Left kidney (tissue), 2 donors: ENCODE data around the gene TREM2. TPM values are rescaled to one million over a fixed set of nuclear protein-coding genes. Genes with fewer than 3 reads are reported as not detected.

Source experiments
- DNase-seq: peaks from one replicate; pipeline ENCODE4 v3.0.0-alpha.2; 2013
- polyA plus RNA-seq: library from polyadenylated mRNA; unstranded; fragments of 120-200 nt; gene quantifications from one replicate; pipeline ENCODE4 v1.2.1, GENCODE V29; 2013; ENCODE audit not compliant: insufficient read length

The TREM2 gene
- polyA plus RNA-seq, 1 donor: 0.53 TPM

GRCh38 chr6:41184761-41185160, 21.8 kb upstream of the TREM2 start:
- no peak for DNase-seq

- DNase-seq: peak; percentile 29
Observed at GRCh38 chr6:41182069-41183034, 19.4 kb upstream of the TREM2 start.

DNA sequence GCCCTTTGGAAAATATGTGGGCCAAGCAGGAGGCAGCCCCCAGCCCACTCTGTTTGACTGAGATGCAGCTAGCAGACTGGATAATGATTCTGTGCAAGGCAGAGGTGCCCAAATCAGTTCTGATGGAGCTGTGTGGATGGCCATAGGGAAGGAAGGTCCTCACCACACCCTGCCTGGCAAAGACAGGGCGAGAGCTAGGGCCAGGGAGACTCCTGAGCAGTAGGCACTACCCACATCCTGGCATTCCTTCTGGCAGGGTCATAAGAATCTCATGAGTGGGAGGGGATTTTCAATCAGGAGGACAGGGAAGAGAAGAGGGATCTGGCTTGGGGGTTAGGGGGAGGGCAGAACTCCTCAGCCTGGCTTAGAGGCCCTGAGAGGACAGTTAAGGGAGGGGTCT, 18.6 kb upstream of the TREM2 start:
- DNase-seq: no peak

GRCh38 chr6:41179163-41179562, 16.2 kb upstream of the TREM2 start:
- DNase-seq: no peak

- DNase-seq: no peak
Observed at GRCh38 chr6:41177695-41178094, 14.8 kb upstream of the TREM2 start.

DNA sequence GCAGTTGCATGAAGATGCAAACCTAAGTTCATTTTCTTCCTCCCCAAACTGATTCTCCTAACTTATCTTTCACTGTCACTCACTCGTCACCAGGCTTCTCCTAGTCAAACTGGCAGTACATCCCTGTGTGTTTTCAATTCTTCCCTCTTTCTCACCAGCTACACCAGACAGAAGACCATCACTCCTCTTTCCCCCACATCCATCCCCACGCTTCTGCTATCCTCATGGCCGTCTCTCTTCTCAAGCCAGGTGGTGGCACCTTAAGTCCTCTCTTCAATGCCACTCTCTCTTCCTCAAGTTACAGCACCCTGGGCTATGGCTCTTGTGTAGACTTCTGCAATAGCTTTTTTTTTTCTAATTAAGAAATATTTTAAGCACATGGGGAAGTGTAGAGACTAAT, 14.4 kb upstream of the TREM2 start:
- no peak for DNase-seq

GRCh38 chr6:41176189-41176588, 13.3 kb upstream of the TREM2 start:
- DNase-seq: no peak

DNA sequence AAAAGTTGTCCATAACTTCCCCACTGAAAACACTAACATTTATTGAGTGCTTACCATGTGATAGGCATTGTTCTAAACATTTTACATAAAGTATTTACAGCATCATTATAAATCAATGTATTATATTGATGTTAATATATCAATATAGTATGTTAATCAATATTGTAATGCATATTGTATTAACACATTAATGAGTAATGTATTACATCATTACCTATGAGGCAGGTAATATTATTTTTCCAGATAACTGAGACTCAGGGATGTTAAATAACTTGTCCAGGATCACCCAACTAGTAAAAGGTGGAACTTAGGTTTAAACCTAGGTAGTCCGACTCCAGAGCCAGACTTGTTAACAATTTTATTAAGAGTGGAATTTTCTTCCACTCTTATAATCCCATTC, 12.2 kb upstream of the TREM2 start:
- DNase-seq: no peak

DNA sequence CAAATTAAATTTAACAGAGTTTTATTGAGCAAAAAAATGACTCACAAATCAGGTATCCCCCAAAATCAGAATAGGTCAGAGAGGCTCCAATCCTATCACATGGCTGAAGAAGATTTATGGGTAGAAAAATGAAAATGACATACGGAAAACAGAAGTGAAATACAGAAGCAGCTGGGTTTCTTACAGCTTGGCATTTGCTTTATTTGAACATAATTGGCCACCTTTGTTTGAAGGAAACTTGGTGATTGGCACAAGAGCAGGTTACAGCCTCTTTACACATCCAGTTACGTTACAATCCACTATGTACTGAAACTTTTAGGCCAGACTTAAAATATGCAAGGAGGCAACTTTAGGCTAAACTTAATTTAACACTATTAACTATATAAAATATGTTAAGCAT, 11.7 kb upstream of the TREM2 start:
- DNase-seq: no peak

GRCh38 chr6:41171908-41172307, 9.0 kb upstream of the TREM2 start:
- no peak for DNase-seq

- DNase-seq: no peak
Observed at GRCh38 chr6:41170547-41171160, 7.7 kb upstream of the TREM2 start.

DNA sequence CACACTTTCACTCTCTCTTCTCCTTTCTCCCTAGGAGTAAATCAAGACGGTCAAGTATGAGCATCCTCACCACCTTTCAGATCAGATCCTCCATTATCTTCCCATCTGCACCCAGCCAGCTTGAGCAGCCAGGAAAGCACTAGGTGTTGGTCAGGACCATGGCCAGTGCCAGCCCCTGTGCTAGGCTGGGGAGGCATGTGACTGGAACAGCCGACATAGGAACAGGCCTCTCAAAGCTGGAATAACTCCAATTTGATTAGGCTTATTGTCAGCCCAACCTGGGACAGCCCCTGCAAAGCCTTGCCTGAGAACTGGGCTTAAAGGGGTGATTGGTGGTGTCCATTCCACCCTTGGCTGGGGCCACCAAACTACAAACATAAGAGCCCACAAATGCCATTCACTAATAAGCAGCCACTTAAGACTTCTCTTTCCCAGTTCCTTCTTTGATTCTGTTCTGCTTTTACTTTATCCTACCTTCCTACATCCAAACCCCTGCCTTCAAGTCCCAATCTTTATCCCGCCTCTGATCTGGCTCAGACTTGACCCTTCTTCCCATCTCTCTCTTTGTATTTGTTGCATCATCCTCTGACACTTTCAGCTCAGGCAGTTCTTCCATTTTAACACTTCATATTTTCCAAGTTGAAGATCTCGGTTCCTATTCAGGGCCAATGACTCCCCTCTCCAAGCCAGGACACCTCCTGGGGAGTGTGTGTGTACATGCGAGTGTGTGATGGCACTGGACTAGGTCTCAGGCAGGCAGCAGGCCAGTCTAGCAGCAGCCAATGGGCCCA, 4.5 kb upstream of the TREM2 start:
- peak; percentile 47 for DNase-seq

DNA sequence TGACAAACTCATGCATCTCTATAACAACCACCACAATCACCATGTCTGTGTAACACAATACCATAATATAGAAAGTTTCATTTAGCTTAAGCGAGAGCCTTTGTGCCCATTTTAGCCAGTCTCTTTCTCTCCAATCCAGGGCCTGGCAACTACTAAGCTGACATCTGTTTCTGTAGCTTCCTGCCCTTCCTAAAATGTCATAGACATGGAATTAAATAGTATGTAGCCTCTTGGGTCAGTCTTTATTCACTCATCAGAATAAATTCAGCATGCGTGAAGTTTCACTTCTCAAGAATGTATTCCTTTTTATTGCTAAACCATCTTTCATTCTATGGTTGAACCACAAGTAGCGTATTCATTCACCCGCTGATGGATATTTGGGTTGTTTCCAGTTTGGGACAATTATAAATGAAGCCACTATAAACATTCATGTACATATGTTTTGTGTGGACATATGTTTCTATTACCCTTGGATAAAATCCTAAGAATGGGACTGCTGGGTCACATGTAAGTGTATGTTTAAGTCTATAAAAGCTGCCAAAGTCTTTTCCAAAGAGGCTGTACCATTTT, 1.7 kb upstream of the TREM2 start:
- peak; percentile 35 for DNase-seq

- no peak for DNase-seq
Observed at GRCh38 chr6:41163419-41163717, 452 bp upstream of the TREM2 start.

DNA sequence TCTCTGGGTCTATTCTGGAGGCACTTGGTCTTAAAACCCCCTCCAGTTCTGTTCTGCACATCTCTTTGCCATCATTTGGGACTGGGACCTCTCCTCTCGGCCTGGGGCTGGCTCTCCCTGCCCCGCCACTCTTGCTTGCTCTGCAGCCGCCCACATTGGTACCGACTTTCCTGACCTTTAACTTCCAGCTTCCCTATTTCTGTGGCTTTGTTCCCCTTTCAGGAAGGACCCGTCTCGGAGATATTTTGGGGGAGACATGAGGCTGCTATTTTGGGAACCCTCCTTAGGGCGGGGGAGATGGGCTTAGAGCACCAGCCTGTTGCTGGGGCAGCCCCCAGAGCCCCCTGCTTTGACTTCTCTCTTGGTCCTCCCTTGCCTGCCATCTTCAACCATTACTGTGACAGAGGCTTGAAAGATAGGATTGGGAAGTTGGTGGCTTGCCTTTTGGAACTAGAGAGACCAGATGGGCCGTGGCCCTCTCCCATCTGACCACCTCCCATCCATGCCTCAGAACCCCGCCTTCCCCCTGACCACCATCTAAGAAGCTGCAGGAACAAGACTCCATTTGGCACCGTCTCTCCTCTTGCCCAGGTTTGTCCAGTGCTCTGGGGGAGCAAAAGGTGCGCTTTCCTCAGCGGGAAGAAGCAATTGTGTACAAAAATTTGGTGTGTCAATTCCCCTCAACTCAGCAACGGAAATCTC, 914 bp downstream of the TREM2 start:
- no peak for DNase-seq

GRCh38 chr6:41161380-41161779, 1.5 kb downstream of the TREM2 start:
- DNase-seq: no peak

- DNase-seq: no peak
Observed at GRCh38 chr6:41160933-41161332, 2.0 kb downstream of the TREM2 start.

DNA sequence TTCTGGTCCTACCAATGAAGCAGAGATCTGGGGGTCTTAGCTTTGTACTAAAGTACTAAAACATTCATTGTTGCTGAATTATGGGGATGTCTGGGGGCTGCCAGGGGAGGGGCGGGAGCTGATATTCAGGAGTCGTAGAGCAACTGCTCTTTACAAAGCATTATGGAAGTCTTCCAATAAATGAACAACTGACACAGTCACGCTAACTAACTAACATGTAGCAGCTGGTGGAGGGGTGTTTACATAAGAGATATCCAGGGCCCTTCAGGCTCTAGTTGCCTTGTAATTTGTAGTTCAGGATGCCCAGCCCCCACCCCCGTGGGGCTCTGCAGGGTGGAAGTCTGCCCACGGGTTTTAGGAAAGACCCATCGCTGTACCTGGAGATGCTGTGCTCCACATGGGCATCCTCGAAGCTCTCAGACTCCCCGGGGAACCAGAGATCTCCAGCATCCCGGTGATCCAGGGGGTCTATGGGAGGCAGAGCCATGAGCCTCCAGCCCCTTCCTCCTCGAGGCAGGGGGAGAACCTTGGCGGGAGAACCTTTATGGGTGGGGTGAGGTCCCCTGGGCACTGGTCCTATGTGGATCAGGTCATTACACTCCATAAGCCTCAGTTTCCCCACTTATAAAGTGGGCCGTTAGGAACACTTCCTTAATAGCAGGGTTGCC, 3.4 kb downstream of the TREM2 start:
- DNase-seq: peak; percentile 56

GRCh38 chr6:41157323-41157722, 5.6 kb downstream of the TREM2 start:
- no peak for DNase-seq

DNA sequence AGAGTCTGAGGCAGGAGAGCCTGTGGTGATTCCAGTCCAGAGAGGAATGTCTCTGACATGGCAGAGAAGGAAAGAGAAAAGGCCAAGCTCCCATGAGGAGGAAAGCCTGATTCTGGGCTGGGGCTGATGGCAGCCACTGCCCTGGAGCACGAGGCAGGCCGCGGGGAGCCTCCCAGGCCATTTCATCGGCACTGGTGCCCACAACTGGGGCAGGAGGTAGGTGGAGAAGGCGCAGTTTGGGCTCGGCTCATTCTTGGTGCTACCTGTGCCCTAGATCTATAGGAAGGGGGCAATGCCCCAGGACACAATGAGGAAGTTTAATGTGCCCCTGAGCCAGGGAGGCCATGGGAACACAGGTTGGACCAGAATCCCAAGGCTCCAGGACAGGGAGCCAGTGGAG, 6.1 kb downstream of the TREM2 start:
- no peak for DNase-seq

DNA sequence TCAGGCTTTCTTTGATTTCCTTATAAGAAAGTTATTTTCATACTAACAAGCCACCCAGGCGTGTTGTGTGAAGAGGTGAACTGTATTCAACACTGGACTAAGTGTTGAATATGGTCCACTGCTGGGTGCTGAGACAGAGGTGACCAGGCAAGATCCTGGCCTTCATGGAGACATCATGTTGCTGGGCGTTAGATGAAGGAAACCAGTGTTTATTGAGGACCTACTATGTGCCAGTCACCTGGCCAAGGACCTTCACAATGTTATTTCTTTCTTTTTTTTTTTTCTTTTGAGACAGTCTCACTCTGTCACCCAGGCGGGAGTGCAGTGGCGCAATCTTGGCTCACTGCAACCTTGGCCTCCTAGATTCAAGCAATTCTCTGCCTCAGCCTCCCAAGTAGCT, 6.9 kb downstream of the TREM2 start:
- no peak for DNase-seq
